Measurements from ENCODE around the gene KCNG3. TPM values are rescaled to one million over a fixed set of nuclear protein-coding genes. Genes with fewer than 3 reads are reported as not detected.

Gene KCNG3
- total RNA-seq, 2 donors from 2014 or later, result not detected

DNA sequence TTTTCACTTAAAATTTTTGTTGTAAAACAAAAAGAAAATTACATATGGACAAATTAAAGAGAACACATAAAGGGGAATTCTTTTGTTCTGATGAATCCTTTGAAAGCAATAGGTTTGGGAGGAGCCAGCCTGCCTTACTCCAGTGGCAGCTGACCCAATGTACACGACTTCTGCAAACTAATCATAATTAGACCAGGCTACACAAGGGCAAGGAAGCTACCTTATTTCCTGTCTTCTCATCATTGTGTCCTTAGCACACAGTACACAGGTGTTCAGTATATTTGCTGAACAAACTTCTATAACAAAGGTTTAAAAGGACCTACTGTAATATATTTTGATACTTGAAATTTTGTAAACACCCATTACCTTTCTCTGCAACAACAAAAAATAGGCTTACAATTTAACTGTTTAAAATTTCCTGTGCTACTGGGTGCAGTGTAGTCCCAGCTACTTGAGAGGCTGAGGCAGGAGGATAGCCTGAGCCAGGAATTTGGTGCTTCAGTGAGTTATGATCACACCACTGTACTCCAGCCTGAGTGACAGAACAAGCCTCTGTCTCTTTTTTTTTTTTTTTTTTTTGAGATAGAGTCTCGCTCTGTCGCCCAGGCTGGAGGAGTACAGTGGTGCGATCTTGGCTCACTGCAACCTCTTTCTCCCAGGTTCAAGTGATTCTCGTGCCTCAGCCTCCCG lies 18.9 kb downstream of the KCNG3 start:
- DNase-seq (ENCODE audit: low spot score), result no peak
- Histone ChIP-seq H3K27ac (no peak overlapping the region), H3K36me3 (no peaks in the 10 kb centered on the region), H3K9me3 (no peaks in the 10 kb centered on the region), H3K27me3 (no peaks in the 10 kb centered on the region), H3K4me1 (no peaks in the 10 kb centered on the region), H3K4me3 (no peak overlapping the region)
- TF ChIP-seq, protein P1, sequence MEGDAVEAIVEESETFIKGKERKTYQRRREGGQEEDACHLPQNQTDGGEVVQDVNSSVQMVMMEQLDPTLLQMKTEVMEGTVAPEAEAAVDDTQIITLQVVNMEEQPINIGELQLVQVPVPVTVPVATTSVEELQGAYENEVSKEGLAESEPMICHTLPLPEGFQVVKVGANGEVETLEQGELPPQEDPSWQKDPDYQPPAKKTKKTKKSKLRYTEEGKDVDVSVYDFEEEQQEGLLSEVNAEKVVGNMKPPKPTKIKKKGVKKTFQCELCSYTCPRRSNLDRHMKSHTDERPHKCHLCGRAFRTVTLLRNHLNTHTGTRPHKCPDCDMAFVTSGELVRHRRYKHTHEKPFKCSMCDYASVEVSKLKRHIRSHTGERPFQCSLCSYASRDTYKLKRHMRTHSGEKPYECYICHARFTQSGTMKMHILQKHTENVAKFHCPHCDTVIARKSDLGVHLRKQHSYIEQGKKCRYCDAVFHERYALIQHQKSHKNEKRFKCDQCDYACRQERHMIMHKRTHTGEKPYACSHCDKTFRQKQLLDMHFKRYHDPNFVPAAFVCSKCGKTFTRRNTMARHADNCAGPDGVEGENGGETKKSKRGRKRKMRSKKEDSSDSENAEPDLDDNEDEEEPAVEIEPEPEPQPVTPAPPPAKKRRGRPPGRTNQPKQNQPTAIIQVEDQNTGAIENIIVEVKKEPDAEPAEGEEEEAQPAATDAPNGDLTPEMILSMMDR (IDR thresholded peaks at IDR 0.05), result no peak

DNA sequence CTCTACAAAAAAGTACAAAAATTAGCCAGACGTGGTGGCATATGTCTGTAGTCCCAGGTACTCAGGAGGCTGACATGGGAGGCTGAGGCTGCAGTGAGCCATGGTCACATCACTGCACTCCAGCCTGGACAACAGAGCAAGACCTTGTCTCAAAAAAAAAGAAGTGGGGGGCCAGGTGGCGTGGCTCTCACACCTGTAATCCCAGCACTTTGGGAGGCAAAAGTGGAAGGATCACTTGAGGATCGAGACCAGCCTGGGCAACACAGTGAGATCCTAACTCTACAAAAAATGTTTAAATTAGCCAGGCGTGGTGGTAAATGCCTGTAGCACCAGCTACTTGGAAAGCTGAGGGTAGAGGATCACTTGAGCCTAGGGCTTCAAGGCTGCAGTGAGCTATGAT lies 23.1 kb downstream of the KCNG3 start:
- DNase-seq (ENCODE audit: low spot score), result no peak
- Histone ChIP-seq H3K4me1 (no peaks in the 10 kb centered on the region), H3K27ac (no peak overlapping the region), H3K36me3 (no peaks in the 10 kb centered on the region), H3K9me3 (peaks cover 0 to 14% of the 10 kb centered on the region in 2 donors), H3K4me3 (no peak overlapping the region), H3K27me3 (no peaks in the 10 kb centered on the region)
- TF ChIP-seq, protein P1 (IDR thresholded peaks at IDR 0.05), result no peak

- Histone ChIP-seq H3K9me3 (peaks cover 0 to 14% of the 10 kb centered on the region in 2 donors), H3K4me3 (no peak overlapping the region), H3K36me3 (no peaks in the 10 kb centered on the region), H3K4me1 (no peaks in the 10 kb centered on the region), H3K27ac (no peak overlapping the region), H3K27me3 (no peaks in the 10 kb centered on the region)
- no peak for DNase-seq (ENCODE audit: low spot score)
- TF ChIP-seq, protein P1 (IDR thresholded peaks at IDR 0.05), result no peak
Measured at GRCh38 chr2:42464631-42465030, 29.2 kb downstream of the KCNG3 start.

DNA sequence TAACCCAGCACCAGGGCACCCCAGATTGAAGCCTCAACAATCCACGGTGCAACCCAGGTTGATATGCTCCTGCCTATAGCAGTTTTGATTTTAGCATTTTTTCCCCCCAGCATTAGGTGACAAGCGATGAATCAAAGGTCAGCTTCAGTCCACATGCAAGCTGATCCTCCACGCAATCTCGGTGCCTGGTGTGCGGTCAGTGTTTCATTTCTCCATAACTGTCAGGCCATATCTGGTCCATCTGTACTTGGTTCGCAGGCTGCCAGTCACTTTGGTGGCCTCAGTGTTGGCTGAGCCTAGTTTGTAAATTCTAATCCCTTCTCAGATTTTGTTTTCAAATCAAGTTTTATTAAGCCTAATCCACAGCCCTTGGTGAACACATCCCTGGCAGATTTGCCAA lies 30.2 kb downstream of the KCNG3 start:
- H3K4me1 ChIP-seq, result no peaks in the 10 kb centered on the region
- no peak for DNase-seq (ENCODE audit: low spot score)
- H3K27ac ChIP-seq, result no peak overlapping the region
- H3K36me3 ChIP-seq, result no peaks in the 10 kb centered on the region
- H3K27me3 ChIP-seq, result no peaks in the 10 kb centered on the region
- TF ChIP-seq, protein P1 (IDR thresholded peaks at IDR 0.05), result no peak
- no peak overlapping the region for H3K4me3 ChIP-seq
- H3K9me3 ChIP-seq, result peaks cover 0 to 10% of the 10 kb centered on the region in 2 donors

GRCh38 chr2:42459296-42459695 lies 34.5 kb downstream of the KCNG3 start:
- Histone ChIP-seq H3K4me3 (no peak overlapping the region), H3K36me3 (no peaks in the 10 kb centered on the region), H3K27ac (no peak overlapping the region), H3K27me3 (no peaks in the 10 kb centered on the region), H3K4me1 (no peaks in the 10 kb centered on the region), H3K9me3 (no peaks in the 10 kb centered on the region)
- TF ChIP-seq, protein P1 (IDR thresholded peaks at IDR 0.05), result no peak
- no peak for DNase-seq (ENCODE audit: low spot score)

GRCh38 chr2:42458396-42458795 lies 35.4 kb downstream of the KCNG3 start:
- TF ChIP-seq, protein P1 (IDR thresholded peaks at IDR 0.05), result no peak
- Histone ChIP-seq H3K4me1 (no peaks in the 10 kb centered on the region), H3K4me3 (no peak overlapping the region), H3K27ac (no peak overlapping the region), H3K9me3 (no peaks in the 10 kb centered on the region), H3K27me3 (no peaks in the 10 kb centered on the region), H3K36me3 (no peaks in the 10 kb centered on the region)
- DNase-seq (ENCODE audit: low spot score), result no peak
